ENCODE results near the gene LAD1.

Gene LAD1

DNA sequence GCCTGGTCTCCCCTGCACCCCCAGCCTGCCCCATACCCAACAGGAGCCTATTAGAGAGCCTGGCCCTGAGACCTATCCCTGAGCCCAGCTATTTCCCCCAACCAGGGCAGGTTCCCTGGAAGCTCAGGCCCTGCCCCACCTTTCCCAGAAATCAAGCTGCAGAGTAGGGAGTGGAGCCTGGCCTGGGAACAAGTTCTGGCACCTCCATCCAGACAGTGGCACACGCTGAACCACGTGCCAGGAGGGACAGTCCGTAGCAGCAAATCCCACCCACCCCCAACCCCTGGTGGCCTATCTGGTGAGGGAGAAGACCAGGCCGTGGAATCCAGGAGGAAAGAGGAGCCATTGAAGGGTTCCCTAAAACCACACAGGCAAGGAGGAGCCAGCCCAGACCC, 44.2 kb downstream of the LAD1 start:
- no peak for DNase-seq (ENCODE audit: low spot score)
- TF ChIP-seq, protein P1, sequence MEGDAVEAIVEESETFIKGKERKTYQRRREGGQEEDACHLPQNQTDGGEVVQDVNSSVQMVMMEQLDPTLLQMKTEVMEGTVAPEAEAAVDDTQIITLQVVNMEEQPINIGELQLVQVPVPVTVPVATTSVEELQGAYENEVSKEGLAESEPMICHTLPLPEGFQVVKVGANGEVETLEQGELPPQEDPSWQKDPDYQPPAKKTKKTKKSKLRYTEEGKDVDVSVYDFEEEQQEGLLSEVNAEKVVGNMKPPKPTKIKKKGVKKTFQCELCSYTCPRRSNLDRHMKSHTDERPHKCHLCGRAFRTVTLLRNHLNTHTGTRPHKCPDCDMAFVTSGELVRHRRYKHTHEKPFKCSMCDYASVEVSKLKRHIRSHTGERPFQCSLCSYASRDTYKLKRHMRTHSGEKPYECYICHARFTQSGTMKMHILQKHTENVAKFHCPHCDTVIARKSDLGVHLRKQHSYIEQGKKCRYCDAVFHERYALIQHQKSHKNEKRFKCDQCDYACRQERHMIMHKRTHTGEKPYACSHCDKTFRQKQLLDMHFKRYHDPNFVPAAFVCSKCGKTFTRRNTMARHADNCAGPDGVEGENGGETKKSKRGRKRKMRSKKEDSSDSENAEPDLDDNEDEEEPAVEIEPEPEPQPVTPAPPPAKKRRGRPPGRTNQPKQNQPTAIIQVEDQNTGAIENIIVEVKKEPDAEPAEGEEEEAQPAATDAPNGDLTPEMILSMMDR (IDR thresholded peaks at IDR 0.05; ENCODE audit: extremely low read depth, missing control alignments): no peak

DNA sequence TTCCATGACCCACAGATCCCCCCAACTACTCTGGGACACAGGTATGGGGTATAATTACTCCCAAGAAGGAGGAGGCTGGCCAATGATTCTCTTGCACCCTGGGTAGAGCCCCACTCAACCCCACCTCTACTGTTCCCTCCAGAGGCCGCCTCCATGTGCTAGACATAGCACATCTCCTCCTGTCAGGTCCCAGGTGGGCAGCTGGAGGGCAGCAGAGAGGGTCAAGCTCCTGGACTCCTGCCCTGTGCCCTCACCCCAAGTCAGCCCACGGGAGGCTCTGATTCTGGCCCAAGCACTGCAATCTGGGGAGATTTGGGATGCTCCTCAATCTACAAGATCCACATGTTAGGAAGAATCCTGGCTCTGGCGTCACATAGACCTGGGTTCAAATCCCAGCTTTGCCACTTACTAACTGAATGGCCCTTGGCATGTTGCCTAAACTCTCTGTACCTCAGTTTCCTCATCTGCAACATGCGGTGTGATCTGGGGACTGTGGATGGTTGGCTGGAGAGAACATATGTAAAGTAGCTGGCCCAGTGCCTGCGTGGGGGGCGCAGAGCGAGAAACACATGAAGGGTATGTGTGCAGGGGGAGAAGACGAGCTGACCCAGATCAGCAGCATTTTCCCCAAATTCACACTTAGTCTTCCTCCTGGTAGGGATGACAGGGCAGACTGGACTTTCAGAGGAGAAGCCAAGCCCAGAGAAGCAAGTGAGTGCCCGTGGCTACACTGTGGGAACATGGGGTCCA, 44.8 kb downstream of the LAD1 start:
- no peak for DNase-seq (ENCODE audit: low spot score)
- TF ChIP-seq, protein P1 (IDR thresholded peaks at IDR 0.05; ENCODE audit: extremely low read depth, missing control alignments): no peak

DNA sequence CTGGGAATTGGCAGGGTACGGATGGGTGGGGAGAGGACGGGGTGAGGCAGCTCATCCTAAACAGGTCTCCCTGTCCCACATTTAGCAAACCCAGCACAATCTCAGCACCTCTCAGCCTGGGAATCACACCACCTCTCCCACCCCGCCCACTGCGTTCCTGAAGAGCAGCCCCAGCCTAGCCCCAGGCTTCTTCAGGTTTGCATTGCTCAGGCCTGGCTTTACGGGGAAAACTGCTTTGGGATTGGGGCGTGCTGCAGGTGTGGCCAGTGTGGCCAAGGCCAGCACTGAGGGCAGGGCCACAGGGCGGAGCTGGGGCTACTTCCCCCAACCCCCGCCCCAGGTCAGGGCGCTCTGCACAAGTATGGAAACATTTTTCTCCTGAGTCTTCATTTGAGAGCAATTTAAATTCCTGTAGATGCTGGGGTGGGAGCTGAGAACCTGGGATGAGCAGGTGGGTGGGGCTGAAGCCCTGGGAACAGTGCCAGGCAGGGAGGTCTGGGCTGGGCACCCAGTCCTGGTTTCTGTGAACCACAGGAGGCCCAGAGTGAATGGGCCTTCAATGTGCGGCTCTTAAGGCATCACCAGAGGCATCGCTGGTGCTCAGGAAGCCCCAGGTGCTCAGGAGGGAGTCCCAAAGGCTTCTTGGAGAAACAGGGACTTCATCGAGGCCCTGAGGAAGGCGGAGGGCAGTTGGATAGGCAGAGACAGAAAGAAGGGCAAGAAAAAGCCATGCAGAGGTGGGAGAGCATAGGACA, 45.8 kb downstream of the LAD1 start:
- TF ChIP-seq, protein P1 (IDR thresholded peaks at IDR 0.05; ENCODE audit: extremely low read depth, missing control alignments): no peak
- no peak for DNase-seq (ENCODE audit: low spot score)

DNA sequence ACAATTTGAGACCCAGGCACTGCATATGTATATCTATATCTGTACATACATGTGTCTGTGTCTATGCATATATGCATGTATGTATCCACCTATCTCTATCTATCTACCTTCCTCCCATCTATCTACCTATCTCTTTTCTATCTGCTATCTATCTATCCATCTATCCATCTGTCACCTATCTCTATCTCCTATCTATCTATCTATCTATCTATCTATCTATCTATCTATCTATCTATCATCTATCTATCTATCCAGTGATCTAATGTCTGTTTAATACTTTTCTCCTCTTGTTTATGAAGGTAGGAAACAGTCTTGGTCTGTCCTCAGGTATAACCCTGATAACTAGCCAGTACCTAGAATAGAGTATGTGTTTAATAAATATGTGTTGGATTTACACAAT, 47.5 kb downstream of the LAD1 start:
- TF ChIP-seq, protein P1 (IDR thresholded peaks at IDR 0.05; ENCODE audit: extremely low read depth, missing control alignments): no peak
- DNase-seq (ENCODE audit: low spot score): no peak

DNA sequence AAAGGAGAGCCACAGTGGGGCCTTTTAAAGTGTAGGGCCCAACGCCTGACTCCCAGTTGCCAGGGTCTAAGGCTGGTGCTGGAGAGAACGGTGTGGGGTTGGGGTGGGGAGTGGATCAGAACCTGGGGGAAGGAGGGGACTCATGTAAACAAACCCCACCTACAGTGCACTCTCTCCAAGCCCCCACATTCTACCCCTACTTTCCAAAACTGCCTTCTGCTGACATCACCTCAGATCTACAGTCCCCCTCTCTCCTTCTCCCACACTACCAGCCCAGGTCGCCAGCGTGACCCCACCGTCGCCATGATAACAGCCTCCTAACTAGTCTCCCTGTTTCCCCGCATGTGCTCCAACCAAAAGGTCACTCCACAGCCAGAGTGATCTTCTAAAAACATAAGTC, 48.2 kb downstream of the LAD1 start:
- TF ChIP-seq, protein P1 (IDR thresholded peaks at IDR 0.05; ENCODE audit: extremely low read depth, missing control alignments): no peak
- no peak for DNase-seq (ENCODE audit: low spot score)

DNA sequence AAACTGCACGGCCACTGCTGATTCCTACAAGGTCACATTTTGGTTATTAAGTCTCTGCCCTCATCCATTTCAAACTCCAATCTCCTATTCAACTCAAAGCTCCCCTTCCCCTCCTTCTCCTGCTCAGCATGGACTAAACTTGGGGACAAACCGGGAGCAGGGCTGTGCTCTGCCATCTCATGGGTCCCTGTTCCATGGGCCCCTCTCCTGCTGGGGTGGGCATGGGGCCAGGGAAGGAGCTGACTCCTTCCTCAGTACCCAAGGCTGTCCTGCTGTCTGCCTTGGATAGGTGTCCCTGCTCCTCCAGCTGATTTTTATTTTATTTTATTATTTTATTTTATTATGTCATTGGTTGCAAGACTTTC, 48.8 kb downstream of the LAD1 start:
- no peak for DNase-seq (ENCODE audit: low spot score)
- TF ChIP-seq, protein P1 (IDR thresholded peaks at IDR 0.05; ENCODE audit: extremely low read depth, missing control alignments): no peak

DNA sequence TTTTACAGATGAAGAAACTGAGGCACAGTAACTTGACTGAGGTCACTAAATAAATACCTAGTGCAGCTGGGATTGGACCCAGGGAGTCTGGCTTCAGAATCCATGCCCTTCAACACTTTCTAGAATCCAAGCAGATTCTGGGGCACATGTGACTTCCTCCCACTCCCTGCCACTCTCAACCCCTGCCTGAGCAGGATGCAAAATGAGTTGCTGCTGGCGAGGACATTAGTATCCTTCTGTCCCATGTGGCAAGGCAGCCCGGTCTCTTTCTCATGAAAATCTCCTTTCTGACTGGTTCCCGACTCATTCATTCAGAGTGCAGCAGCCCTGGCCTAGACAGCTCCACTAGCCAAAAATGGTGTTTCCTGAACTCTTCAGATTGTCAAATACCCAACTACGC, 50.0 kb downstream of the LAD1 start:
- no peak for DNase-seq (ENCODE audit: low spot score)
- TF ChIP-seq, protein P1 (IDR thresholded peaks at IDR 0.05; ENCODE audit: extremely low read depth, missing control alignments): no peak

Data from GM20000 (cell line).